ENCODE data around the gene UQCR11. TPM values are rescaled to one million over a fixed set of nuclear protein-coding genes. Genes with fewer than 3 reads are reported as not detected.

UQCR11 gene
- total RNA-seq, 1 donor from 2014 or later, result 43.4 TPM

DNA sequence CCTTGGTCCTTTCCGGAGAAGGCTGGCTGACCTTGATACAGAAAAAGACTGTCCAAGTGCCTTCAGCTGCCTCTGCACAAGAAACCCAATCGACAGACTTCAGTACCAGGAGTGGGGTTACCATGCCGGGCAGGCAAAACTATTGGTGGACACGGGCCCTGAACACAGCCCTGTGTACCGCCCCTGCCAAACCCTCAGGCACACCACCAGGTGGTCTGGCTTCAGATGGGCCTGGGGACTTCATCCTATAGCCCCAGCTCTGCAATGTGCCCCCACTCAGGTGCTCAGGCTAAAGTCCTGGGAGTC lies 29.6 kb upstream of the UQCR11 start:
- H3K27me3 ChIP-seq (ENCODE audit: control insufficient read depth, insufficient read depth, low read length), result no peaks in the 10 kb centered on the region
- peaks cover 27% of the 10 kb centered on the region for H3K36me3 ChIP-seq (ENCODE audit: control insufficient read depth, insufficient read depth, low read length)
- no peak overlapping the region for H3K4me3 ChIP-seq (ENCODE audit: low read depth, low read length)
- DNase-seq (ENCODE audit: low read depth) (no peak), FAIRE-seq (no peak)
- TF ChIP-seq, protein P1, sequence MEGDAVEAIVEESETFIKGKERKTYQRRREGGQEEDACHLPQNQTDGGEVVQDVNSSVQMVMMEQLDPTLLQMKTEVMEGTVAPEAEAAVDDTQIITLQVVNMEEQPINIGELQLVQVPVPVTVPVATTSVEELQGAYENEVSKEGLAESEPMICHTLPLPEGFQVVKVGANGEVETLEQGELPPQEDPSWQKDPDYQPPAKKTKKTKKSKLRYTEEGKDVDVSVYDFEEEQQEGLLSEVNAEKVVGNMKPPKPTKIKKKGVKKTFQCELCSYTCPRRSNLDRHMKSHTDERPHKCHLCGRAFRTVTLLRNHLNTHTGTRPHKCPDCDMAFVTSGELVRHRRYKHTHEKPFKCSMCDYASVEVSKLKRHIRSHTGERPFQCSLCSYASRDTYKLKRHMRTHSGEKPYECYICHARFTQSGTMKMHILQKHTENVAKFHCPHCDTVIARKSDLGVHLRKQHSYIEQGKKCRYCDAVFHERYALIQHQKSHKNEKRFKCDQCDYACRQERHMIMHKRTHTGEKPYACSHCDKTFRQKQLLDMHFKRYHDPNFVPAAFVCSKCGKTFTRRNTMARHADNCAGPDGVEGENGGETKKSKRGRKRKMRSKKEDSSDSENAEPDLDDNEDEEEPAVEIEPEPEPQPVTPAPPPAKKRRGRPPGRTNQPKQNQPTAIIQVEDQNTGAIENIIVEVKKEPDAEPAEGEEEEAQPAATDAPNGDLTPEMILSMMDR (IDR thresholded peaks at IDR 0.05; ENCODE audit: insufficient read depth, low read length, severe bottlenecking), result no peak

DNA sequence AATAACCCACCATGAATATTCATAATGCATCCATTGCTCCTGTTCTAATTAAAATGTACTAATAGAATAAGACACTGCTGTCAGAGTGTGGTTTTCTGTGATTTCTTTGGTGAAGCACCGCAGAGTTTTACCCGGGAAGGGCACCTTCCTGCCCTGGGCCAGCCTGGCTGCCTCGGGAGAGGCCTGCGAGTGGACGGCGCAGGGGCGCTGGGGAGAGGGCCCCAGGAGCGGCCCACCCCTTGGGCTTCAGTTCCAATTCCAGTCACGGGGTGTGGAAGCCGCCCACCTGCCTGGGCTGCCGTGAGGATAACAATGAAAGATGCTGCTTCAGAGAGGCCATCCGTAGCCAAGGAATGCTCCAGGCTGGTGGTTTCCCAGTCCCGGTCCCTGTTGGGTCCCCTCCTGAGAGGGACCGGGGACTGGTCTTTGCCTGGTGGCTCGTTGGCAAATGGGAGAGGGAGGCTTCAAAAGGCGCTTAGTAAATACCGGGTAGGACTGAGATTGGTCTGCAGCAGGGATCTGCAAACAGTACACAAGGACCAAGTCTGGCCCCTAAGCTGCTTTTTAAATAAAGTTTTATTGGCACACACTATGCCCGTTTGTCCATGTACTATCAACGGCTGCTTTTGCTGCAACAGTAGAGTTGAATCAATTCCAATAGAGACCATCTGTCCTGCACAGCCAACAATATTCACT lies 29.1 kb upstream of the UQCR11 start:
- Histone ChIP-seq H3K4me3 (ENCODE audit: low read depth, low read length) (no peak overlapping the region), H3K27me3 (ENCODE audit: control insufficient read depth, insufficient read depth, low read length) (no peaks in the 10 kb centered on the region), H3K36me3 (ENCODE audit: control insufficient read depth, insufficient read depth, low read length) (peaks cover 27% of the 10 kb centered on the region)
- TF ChIP-seq, protein P1 (IDR thresholded peaks at IDR 0.05; ENCODE audit: insufficient read depth, low read length, severe bottlenecking), result no peak
- DNase-seq (ENCODE audit: low read depth) (no peak), FAIRE-seq (no peak)

DNA sequence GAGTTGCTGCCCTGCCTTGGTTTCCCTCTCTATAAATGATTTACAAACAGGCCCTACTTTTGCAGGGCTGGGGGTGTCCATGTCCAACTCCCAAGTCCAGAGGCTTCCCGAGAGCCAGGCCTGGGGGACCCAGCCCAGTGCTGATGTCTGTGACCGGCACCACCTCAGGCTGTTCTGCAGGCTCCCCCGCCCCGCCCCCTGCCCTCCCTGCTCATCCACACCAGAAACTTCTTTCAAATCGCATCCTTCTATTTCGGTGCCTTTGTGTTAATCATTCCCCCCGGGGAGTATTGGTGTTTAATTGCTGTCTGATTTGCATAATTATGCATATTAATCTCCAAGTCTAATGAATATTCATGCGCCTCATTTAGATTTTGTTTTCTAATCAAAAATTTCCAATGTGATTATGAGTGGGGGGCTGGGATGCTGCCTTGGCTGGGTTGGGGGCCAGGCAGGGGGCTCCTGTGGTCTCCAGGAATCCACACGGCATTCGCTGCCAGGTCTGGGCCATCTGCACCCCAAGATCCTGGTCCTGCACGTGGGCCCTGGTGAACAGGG lies 28.1 kb upstream of the UQCR11 start:
- TF ChIP-seq, protein P1 (IDR thresholded peaks at IDR 0.05; ENCODE audit: insufficient read depth, low read length, severe bottlenecking), result no peak
- peaks cover 23% of the 10 kb centered on the region for H3K36me3 ChIP-seq (ENCODE audit: control insufficient read depth, insufficient read depth, low read length)
- no peaks in the 10 kb centered on the region for H3K27me3 ChIP-seq (ENCODE audit: control insufficient read depth, insufficient read depth, low read length)
- no peak overlapping the region for H3K4me3 ChIP-seq (ENCODE audit: low read depth, low read length)
- FAIRE-seq, result no peak
- DNase-seq (ENCODE audit: low read depth), result no peak

DNA sequence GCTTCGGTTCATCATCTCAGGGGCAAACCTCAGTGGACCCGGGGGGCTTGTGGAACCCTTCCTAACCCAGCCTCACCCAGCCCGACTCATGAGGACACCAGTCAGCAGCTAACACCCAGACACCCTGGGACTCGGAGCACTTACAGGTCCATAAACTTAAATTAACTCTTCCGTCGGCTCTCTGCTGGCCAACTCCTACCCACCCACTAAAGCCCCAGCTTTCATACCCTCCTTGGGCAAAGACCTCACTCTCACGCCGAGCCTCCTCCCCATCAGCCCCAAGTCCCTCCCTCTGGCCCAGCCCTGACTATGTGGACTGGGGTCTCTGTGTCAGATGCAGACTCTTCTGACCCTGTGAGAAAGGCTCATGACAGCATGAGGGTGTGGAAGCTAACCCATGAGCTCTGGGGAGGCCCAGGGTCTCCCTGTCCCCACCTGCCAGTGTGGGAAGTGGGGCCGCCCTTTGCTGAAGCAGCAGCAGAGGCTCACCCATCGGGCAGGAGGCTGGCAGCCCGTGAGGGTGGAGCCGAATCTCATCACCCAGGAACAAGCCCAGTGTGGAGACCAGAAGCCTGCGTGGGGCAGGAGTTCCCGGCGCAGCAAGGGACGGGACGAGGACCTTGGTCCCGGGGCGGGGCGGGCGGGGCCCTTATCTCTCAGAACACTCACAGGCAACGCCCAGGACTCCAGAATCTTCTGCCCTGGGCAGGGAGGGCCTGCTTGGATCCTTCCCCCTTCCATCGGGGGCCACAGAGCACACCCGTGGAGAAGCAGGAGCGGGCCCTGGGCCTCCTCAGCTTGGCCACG lies 27.4 kb upstream of the UQCR11 start:
- Histone ChIP-seq H3K27me3 (ENCODE audit: control insufficient read depth, insufficient read depth, low read length) (no peaks in the 10 kb centered on the region), H3K36me3 (ENCODE audit: control insufficient read depth, insufficient read depth, low read length) (peaks cover 21% of the 10 kb centered on the region), H3K4me3 (ENCODE audit: low read depth, low read length) (no peak overlapping the region)
- no peak for FAIRE-seq
- DNase-seq (ENCODE audit: low read depth), result no peak
- TF ChIP-seq, protein P1 (IDR thresholded peaks at IDR 0.05; ENCODE audit: insufficient read depth, low read length, severe bottlenecking), result no peak

DNA sequence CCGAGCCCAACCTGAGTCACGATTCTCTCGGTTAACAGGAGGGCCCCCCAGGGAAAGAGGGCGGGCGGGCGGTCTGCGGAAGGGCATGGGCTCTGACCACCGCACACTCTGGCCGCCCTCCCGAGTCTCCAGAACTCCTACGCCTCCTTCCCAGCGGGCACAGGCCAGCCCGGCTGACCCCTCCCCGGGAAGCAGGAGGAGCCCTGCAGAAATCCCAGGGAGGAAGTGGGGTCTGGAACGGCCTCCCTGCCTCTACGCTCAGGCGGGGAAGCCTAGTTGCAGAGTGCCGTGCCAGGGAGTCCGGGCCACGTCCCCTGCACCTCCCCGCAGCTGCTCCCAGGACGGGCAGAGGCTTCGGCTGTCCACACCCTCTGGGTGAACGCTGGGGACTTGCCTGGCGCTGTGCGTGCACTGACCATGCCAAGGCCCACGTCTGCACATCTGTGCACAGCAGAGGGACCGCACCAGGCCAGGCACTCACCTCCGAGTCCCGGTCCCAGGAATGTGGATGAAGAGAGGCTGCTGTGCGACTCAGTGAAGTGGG lies 26.4 kb upstream of the UQCR11 start:
- DNase-seq (ENCODE audit: low read depth) (no peak), FAIRE-seq (no peak)
- H3K27me3 ChIP-seq (ENCODE audit: control insufficient read depth, insufficient read depth, low read length), result no peaks in the 10 kb centered on the region
- TF ChIP-seq, protein P1 (IDR thresholded peaks at IDR 0.05; ENCODE audit: insufficient read depth, low read length, severe bottlenecking), result no peak
- H3K36me3 ChIP-seq (ENCODE audit: control insufficient read depth, insufficient read depth, low read length), result peaks cover 21% of the 10 kb centered on the region
- no peak overlapping the region for H3K4me3 ChIP-seq (ENCODE audit: low read depth, low read length)

Measured in bronchial epithelial cell (primary cell).